Stimulated activated CD4-positive, alpha-beta T cell treated with anti-CD3 and anti-CD28 coated beads, Interleukin-2, amount 100 ng/mL, for 48 hours (primary cell): ENCODE data around the gene ZBTB38.

ENCODE experiments used
- DNase-seq, 2 donors: peaks; one replicate each; pipeline ENCODE4 v3.0.0-alpha.2; 2020

ZBTB38 gene

DNA sequence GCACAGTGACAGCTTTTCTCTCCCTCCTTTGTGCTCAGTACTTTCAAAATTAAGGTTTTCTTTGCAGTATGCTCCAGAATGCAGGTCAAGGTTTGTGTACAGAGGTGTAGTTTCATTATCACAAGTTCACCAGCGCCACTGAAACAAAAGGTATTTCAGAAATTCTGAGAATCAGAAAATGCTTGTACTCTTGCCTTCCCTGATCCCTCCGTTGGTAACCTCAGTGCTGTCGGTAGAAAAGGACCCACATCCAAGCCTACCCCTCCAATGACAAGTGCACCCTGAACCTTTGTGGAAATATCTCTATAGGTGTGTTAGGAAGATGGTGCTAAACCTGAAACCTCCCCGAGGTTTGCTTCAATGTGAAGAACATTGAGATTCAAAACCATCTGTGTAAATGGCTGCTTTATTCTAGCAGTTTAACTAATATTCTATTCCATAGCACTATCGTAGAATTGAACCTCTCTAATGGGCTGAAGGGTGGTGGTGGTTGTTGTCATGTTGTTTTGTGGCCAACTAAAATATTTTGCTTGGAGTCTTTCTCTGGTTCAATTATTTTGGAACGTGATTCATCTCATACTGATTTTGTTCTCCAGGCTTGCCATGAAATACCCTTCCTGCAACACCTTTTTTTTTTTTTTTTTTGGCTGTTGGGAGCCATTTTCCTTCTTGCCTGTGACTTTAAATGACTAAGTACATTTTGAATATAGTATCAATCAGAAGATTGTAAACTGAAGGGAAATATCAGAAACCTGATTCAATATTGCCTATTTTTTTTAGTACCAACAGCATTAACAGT is 20.7 kb downstream of the ZBTB38 start:
- DNase-seq, result no peak

DNA sequence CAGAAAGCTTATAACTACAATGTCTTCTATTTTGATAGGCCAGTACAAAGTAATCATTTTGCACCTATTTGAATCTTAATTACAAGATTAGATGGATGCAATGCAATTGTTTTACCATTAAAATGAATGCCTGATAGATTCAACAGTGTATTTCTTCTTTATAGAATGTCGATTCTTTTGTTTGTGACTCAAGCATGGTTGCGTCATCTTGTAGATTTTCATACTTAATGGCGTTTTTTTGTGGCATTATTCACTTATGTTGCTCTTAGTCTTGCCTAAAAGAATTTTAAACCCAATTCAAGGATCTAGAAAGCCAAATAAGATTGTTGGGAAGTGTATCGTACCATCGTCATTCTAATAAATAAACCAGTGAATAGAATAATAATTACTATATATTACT is 21.4 kb downstream of the ZBTB38 start:
- no peak for DNase-seq

DNA sequence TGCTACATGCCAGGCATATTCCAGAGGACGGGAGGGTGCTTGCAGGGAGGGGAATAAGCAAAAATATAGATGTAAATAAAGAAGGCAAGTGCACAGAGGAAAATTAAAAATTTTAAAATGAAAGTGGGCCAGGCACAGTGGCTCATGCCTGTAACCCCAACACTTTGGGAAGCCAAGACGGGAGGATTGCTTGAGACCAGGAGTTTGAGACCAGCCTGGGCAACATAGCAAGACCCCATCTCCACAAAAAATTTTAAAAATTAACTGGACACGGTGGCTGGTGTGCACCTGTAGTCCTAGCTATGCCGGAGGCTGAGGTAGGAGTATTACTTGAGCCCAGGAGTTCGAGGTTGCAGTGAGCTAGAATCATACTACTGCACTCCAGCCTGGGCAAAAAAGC is 22.4 kb downstream of the ZBTB38 start:
- no peak for DNase-seq

DNA sequence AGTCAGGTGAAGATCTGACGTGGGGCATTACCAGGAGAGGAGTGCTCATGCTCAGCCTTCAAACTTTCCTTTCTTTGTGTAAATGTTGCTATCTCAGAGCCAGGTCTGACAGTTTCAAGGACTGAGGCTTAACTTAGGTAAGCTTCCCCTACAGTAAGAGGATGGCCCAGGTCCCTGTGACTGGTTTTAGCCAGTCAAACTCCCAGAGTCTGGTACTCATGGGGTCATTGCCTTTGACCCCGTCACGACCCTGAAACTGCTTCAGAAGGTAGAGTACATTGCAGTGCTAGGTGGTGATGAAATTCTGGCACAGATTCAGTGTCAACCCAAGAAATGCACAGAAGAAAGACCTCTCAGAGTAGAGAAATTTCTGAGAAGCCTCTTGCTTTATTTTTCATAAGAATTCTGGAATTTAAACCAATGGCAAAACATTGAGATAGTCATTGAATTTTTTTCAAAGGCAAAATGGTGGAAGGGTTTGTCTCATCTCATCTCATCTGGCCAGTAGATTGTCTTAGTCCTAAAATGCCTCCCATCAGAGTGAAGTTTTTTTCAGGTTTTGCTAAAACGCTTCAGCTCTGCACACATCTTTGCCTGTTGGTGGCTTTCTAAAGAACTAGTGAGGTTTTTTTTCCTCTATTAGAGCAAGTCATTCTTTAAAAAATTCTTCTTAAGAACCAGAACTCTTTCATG is 23.1 kb downstream of the ZBTB38 start:
- no peak for DNase-seq

DNA sequence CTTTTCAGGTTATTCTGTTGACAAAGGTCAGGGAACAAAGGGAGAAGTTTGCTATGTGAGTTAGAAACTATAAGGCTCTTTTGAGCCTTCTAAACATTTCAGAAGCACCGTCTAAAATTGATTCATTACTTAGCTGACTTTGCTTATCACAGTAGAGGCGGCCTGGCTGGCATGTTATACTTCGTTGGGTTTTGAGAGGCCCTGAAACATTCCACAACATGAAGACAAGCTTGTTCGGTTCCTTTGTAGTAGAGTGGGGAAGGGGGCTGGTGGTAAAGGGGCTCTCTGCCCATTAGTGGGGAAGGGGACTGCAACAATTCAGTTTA is 23.6 kb downstream of the ZBTB38 start:
- no peak for DNase-seq

DNA sequence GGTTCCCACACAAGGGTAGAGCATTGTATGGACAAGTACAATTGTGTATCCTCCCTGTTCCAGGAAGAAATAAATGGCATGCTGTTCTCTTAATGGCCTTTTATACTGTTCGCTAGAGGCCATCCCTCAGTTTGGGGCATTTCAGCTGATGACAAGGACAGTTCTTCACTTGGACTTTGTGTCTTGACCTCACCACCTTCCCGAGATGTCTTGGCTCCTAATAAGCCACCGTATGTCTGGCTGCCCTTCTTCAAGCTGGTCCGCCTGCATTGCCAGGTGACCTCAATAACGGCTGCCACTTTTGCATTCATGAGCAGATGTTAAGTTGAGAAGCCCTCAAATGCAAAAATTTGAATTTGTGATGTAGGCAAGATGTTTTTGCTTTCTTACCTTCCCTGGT is 24.1 kb downstream of the ZBTB38 start:
- no peak for DNase-seq

DNA sequence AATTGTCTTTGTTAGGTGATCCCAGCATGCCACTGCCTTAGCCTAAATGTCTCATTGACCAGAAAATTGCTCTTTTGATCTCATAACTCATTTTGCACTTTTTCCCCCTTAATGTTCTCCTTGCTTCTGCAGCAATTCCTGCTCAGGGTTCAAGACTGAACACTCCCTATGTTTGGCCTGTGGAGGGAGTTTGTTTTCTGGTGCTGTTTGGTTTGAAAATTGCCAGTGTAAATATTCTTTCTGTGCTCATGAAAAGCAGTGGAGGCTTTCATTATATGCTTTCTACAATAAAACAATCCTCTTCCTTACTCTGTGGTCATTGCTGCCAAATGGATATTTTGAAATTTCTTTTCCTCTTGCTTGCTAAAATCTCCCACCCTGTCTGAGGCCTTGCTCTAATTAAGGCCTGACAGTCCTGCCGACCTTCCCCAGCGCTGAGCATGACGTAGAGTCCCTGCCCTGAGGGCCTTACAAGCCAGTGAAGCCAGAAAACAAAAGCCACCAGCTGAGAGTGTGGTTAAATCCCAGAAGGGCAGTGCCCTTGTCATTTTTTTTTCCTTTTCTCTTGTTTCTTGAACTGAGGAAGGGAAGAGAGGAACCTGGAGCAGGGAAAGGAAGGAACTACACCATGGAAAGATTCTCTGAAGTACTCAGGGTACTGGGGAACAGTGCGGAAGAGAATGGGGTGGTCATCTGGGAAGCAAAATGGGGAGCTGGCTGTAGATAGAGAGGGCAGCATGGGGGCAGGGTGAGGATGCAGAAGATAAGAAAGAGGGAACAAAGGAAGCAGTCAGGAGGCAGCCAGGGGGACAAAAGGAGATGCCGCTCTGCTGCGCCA is 24.8 kb downstream of the ZBTB38 start:
- no peak for DNase-seq

DNA sequence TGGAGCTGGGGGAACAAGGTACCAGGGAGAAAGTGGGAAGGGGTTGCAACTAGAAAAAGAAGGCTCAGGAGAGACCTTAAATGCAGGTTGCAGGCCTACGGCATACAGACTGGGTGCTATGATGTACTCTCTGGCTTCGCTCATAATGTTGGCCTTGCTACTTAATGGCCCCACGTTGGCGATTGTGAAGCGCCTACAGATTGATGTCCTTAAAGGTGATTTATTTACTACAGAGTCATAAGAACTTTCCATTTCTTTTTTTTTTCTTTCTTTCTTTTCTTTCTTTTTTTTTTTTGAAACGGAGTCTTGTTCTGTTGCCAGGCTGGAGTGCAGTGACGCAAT is 25.4 kb downstream of the ZBTB38 start:
- DNase-seq, result no peak

DNA sequence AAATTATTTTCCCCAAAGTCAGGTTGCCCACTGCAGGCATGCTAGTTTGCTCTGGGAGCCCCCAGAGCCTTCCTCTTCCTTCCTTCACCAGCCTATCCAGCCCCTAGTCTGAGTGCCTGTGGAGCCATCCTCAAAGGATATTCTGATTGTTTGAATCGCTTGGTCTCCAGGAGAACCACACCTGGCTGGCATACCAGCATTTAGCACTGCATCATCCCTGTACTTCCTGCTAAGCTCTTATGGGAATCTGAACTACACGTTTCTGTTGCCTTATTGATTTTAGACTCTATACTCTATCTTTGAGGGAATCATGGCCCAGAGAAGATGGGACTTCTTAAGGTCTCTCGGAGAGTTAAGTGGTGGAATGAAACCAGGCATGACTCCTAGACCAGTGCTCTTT is 26.3 kb downstream of the ZBTB38 start:
- no peak for DNase-seq

DNA sequence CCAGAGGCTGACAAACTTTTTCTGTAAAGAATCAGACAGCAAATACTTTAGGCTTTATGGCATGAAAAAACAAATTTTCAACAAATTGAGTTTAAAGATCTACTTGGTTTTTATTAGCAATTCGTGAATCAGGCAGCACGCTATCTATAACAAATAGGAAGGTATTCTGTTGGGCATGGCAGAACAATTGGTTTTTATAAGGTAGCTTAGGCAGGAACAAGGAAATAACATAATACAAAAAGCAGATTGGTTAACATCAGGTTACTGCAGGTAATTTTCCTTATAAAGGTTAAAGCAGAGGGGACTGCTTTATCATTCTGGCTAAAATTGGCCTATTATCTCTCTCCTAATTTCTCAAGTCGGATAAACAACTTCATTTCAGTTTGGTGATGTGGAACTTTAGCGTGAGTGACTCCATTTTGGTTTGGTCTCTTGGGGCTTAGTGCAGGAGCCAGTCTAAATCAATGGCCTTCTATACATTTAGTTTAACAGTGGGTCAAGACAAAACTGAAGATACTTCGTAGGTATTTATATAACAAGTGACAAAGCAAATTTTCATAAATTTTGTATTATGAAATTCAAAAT is 26.8 kb downstream of the ZBTB38 start:
- no peak for DNase-seq

DNA sequence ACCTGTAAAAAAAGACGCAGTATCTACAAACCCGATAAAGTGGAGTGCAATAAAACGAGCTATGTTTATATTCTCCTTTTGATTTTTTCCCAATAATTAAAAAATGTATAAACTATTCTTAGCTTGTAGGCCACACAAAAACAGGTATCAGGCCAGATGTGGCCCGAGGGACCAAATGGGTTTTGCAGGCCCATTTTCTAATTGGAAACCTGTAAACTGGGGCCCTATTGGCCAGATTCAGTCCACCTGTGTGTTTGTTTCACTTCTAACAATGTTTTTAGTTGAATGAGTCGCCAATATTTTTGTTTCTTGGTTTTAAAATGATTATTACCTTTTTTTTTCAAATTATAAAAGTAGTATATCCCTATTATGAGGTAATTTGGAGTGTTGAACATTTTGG is 29.7 kb downstream of the ZBTB38 start:
- no peak for DNase-seq

DNA sequence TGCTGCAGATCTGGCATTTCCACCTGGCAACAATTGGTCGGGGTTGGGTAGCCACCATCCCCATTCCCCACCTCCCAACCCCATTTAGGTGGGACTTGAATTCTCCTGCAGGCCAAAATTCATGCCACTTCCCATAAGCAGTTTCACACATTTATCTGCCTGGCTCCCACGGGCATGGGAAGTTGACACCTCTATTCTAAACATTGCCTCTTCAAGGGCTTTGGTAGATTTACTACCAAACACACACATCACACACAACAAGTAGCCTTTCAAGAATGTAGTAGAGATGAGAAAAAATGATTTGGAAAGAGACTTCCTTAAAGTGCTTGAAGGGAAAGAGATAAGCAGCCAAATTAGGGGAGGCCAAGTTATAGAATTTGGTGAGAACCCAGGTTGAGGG is 30.9 kb downstream of the ZBTB38 start:
- no peak for DNase-seq

DNA sequence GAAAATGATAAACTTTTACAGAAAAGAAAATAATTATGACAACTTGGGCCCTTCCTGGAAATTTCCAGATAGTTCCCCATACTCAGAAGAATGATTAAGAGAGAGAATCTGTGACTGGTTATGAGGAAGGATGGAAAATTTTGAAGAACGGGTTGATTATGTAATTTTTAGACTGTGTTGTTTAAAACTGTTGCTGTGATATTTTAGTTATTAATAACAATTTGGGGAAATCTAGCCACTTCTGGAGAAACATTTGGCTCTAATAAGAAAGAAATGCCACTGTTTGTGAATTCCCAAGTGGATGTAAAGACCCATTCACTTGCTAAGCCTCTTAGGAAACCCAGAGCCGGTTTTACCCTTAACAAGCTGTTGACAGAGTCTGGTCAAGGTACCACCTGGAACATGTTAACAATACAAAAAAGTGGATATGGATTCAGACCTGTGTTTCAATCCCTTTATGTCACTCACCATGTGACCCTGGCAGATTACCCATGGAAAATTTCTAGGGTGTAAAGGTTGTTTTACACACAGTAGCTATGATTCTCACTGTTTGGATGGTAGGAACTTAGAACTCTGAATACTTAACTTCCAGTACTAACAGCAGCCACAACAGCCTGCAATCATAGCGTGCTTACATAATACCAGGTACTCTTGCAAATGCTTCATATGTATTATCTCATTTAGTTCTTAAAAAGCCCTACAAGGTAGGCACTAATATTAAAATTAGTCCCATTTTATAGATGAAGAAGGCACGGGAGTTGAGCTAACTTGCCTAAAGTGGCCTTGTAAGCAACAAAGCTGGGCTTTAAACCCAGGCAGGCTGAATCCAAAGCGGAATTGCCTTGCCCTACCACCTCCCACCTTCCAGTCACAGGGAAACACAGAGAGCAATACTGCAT is 32.0 kb downstream of the ZBTB38 start:
- no peak for DNase-seq

DNA sequence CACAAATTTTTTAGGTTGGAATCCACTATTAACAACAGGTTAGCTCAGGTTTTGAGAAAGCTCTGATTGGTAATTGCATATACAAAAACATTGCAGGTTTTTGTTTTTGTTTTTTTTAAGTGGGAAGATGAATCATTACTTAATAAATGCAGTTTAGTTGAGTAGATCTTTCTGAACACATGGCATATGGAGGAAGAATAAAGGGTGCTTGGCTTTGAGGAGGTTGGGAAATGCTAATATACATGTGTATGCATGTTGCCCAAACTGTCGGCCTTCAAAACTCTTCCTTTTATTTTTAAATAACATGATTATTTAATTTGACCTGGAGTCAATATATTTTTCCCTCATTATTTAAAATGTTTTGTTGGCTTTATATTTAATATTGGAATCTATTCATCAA is 32.8 kb downstream of the ZBTB38 start:
- DNase-seq, result no peak

DNA sequence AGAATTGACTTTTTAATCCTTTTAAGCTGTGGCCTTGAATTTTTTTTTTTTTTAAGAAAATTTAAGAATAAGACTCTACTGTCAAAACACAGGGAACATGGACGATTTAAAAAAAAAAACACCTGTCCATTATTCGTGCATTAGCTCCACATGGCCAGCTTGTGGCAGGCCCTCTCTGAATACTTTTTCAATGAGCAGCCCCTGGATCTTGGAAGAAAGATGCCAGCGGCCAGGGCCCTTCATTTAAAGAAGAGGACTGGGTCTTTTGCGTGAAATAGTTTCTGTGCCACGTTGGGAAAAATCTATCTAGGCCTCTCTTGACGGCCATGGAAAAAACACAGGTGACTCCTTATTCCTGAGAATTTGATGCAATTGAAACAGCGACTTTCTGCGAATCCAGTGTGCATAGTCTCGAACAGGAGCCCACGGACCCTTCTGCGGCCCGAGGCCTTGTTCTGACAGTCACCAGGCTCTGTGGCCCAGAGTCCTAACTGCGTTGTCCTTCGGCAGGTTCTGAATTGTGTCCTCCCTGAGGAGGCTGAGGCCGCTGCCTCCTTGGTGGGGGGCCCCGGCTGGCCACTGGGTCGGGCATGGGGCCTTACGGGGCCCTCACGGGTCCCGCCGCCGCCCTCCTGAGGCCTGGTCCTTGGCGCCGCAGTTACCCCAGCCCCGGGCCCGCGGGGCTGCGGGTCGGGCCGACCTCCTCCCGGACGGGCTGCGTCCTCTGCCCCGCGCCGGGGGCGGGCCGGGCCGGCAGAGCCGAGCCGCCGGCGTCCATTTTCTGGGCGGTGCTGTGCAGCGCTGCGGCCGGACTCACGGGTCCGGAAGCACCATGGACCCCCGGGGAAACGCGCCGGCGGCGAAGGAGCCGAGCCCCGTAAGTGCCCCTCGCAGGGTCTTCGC is 33.5 kb downstream of the ZBTB38 start:
- no peak for DNase-seq

DNA sequence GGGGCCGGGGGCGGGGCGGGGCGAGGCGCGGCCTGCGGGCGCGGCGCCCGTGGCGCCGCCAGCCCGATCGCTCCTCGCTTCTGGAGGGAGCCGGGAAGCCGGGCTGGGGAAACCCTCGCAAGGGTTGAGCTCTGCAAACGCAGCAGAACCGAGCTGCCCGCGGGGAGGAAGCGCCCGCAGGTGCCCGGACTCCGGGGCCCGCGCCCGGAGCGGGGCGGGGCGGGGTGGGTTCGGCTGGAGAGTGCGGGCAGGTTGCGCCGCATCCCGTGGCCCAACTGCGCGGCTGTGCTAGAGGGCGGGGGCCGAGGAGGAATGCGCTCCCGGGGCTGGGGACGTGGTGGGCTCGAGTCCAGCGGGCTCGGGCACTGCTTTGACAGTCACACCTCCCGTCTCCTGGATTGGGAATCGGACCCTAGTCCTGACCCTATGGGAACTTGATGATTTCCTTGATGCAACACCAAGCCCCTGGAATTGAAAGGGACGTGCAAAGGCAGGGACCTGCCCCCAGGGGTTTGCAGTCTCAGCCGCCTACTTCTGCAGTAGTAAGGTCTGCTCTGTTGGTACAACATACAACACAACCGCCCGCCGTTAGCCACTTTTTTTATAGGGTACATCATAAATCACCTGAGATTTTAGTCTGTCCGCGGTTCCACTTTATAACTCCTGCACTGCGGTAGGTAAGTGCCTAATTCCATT is 34.3 kb downstream of the ZBTB38 start:
- peak; percentile 25 to 34 for DNase-seq

DNA sequence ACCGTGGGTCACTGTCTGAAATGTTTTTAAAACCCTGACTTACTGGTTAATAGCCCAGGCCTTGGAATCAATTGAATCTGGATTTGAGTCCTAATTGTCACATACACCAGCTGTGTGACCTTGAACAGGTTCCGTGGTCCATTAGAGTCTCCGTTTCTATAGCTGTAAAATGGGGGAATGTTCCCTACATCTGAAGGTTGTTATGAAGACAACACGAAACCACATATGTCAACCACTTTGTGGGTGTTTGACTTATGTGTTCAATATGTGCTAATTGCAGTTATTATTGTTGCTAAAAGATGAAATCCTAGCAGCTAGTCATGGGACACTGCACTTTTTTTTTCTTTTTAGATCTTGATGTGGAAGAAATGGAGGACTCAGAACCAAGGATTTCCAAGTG is 35.3 kb downstream of the ZBTB38 start:
- no peak for DNase-seq

DNA sequence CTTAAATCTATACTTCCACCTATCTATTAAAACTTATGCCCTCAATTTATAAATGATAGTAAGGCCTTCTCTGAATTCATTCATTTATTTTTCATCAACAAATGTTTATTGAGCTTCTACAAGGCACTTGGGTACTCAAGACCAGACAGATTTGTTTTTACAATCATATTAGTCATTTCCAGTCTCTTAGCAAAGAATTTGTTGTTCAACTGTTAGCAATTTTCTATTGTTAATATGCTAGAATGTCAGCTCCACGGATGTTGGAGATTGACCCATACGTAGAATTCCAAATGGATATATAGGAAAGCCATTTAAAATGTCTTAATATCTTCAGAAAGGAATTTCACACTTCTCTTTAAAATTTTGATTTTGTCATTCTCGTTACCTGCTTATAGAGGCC is 36.7 kb downstream of the ZBTB38 start:
- DNase-seq, result no peak

DNA sequence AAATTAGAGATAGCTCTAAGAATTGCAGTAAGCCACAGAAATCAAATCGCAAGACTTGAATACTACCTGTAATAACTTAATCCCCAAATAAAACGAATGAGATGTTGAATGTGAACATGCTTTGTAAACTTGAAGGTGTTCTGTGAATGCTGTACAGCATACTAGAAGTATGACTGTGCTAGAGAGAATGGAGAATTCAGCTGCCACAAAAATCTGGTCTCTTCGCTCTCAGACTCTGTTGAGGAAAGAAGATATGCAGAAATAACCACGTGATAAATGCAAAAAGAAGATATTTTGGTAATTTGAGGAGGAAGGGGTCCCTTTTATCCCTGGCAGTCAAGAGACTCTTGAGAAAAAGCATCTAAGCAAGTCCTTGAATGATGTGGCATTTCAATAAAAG is 37.3 kb downstream of the ZBTB38 start:
- DNase-seq, result no peak

DNA sequence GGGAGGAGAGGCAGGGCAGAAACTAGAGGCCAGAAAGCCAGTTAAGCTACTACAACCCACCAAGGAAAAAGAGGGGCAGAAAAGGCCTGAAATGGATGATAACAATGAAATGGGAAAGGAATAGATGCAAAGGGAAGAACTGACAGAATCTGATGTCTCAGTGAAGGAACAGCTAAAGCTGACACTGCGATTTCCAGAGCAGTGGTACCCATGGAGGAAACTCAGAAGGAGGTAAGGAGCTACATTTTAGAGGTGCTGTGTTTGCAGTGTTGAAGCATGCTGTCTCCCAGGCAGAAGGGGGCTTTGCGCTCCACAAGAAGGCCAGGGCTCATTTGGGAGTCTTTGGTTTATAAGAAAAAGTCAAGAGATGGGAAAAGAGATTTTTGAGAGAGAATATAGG is 38.0 kb downstream of the ZBTB38 start:
- DNase-seq, result no peak

DNA sequence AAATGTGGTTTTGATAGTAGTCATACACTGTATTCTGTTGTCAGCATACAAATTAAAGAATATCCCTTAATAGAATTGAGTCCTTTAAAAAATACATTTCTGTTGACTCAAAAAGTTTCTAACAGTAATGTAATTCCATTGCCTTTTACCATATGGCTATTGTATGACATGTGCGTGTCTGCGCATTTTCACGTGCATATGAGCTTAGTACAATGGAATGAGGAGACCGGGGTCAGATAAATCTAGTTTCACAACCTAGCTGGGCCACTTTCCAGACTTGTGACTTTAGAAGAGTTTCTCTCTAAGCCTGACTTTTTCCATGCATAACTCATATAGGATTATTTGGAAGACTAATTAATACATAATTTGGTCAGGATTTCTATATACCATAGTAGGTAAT is 38.7 kb downstream of the ZBTB38 start:
- DNase-seq, result no peak
